Superior temporal gyrus (tissue), 1 donor: Measurements from ENCODE around the gene TANK.
"Not testable (repeated sequence)": the region's sequence is repeated elsewhere in the genome, so short reads cannot be mapped to it uniquely, and the experiment has no call there.

Experiments used
- DNase-seq: peaks from one replicate; pipeline ENCODE4 v3.0.0-alpha.2; 2016; ENCODE audit errors: extremely low spot score

The TANK gene

DNA sequence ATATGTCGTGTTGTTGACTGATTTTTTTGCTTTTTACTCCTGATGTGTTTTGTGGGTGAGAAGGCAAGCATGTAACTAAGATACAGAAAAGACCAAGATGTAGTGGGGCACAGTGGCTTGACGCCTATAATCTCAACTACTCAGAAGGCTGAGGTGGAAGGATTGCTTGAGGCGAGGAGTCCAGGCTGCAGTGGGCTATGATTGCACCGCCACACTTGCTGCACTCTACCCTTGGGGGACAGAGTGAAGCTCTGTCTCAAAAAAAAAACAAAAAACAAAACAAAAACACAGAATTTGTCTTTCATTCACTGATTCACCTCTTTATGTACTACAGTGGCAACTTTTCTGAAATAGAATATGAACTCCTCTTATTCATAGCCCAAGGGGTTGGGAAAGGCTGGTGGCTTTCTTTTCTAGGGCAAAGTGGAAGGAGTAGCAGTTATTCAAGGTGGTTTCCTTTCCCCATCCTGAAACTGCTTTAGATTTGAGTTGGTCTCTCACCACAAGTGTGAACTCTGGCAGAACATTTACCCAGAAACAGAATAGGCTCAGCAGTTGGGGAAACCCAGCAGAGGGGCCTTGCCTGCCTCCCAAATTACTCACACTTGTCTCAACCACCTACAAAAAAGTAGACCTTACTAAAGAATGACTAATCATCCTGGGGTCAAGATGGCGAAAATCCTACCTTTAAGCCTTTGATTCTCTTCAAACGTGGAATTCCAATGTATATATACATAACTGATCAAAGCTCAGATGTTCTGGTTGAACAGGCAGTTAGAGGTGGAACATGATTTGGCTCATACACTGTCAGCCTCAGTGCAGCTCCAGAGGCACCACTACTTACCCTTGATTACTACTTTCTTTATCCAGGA, 6.5 kb downstream of the TANK start:
- DNase-seq = no peak

DNA sequence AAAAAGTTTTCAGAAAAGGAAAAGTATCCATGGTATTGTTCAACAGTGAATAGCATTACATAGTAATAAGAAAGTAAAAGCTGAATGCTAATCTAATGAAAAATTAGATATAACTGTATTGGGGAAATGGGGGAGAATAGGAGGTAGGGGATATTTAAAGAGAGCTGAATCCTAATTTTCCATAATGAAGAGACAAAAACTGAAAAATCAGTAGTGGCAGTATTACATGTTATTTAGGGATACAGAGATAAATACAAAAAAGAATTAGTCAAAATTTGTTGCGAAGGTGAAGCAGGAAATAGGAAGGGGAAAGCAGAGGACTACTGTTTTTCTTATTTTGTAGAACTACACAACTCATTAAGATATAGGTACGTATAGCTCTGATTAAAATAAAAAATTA, 9.1 kb downstream of the TANK start:
- DNase-seq = no peak

DNA sequence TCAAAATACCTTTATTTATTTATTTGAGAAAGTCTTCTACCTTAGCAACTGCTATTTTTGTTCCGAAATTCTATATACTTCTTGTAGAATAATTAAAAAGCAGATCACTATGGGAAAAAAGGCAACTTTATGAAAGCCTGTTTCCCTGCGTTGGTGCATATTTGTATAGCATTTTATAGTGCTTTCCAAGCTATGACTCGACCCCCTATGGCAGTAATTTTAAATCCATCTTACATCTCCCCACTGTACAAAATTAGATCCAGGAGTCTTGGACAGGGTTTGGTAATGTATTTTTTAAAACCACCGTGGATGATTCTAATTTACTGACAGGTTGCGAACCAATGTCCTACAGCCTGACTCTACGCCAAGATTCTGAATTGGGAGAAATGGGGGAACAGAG, 10.1 kb downstream of the TANK start:
- no peak for DNase-seq

DNA sequence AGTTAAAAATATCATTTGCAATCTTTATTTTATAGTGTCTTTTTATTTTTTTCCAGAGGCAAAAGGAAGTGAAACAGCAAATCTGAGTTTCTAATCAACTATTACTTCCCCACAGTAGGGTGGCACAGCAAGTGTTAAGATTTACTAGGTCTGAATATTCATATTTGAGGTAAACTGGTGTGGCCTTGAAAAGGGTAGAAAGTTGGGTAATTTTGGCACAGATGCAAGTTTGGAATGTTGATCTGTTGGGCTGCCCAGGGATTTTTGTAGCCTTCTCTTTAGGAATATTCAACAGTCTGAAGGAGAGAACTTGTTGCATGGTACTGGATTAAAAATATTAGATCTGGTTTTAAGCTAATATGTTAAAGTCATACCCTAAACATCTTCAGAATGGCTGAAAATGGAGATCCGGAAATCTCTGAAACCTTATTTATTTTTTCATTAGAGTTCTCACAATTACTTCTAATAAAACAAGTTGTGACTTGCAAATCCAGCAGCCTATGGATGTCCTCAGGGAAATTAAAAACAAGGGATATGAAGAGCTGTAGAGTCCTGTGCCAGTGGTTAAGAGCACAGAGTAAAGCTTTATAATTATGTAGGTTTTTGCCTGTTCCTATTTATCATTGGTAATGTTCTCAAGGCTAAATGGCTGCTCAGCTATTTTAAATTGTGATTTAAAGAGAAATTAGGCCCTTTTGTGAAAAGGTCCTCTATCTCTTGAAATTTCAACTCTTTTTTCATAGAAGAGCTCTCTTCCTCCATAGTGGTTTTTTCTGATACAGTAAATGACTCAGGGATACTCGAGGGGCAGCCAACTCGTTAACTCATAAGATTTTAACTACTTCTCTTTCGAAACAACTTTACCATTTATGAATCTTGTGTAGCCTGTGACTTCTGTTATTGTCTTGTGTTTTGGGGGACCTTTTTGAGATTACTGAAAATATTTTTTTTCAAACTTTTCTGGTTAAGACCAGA, 11.0 kb downstream of the TANK start:
- no peak for DNase-seq

DNA sequence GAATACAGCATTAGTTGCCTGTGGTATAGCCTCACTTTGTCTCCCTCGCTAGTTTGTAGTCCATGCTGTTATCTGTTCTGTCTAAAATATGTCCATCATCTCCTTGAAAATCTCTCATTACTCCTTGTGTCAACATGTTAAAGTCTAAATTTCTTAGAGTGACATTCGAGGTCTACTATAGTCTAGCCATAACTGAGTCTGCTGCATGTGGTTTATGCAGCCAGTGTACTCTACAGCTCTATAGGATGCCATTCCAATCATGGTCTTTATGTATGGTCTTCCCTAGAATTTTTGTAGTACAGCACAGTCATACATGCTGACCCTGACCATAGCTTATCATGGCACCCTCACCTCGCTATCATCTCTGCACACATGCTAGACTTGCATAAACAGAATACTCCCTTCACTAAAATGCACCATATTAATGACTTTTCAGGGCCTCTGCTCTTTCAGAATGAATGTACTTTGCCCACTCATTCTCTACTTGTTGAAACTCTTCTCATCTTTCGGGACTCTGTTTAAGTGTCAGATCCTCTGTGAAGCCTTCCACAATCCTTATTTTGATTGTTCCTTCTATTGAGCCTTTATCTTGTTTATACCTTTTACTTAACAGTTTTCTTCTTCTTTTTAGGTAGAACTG, 12.8 kb downstream of the TANK start:
- DNase-seq = no peak

DNA sequence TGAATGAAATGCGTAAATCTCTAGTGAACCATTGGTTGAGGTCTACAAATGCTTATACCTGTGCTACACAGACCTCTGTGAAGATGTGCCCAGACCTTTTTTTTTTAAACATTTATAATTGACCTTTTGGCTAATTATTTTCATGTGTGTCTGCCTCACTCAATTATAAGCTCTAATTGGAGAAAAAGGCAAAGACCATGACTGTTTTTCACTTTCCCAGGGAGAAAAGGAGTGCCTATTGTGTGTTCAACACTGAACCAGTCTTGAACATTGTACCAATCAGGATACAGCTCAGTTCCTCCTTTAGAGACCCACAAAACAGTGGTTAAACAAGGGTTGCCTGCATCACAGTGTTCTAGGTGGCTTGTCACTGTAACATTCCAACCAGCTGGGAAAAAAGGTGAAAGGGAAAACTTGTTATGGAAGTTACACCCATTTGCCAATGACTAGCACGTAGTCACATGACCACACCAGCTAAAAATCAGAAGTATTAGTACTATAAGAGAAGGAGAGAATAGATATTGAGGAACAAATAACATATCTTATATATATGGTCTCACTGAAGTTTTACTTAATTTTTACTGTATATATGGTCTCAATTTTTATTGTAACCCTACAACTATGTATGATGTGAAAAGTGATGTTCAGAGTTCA, 13.4 kb downstream of the TANK start:
- no peak for DNase-seq

DNA sequence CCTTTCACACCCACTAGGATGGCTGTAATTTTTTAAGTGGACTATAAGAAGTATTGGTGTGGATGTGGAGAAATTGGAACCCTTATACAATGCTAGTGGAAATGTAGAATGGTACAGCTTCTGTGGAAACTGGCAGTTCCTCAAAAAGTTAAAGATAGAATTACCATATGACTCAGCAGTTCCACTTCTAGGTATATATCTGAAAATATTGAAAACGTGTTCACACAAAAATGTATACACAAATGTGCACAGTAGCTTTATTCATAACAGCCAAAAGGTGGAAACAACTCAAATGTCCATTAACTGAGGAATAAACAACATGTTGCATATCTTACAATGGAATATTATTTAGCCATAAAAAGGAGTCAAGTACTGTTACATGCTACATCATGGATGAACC, 17.7 kb downstream of the TANK start:
- DNase-seq = no peak

DNA sequence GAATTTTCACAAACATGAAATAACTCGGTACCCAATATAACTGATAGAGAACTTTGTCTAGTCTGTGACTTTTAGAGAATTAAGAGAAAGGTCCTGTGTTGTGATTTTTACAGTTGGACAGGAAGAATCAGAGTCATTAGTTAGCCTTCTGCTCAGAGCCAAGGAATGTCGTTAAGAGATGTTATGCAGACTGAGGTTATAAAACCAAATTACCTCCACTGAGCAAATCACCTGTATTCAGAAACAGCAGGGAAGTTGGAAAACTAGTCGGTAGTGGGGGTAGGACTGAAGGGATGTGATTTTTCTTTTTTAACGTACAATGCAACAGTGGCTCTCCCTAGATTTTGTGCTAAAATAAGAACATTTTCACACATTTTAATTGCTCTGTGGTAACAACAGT, 18.5 kb downstream of the TANK start:
- no peak for DNase-seq

DNA sequence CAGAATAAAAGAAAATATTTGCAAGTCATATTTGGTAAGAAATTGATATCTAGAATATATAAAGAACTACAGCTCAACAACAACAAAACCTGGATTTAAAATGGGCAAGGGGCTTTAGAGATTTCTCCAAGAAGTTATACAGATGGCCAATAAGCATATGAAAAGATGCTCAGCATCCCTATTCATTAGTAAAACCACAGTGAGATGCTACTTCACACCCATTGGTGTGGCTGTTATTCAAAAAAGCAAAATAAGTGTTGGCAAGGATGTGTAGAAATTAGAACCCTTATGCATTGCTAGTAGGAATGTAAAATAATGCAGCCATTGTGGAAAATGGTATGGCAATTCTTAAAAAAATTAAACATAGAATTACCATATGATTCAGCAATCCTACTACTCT, 29.8 kb downstream of the TANK start:
- no peak for DNase-seq

DNA sequence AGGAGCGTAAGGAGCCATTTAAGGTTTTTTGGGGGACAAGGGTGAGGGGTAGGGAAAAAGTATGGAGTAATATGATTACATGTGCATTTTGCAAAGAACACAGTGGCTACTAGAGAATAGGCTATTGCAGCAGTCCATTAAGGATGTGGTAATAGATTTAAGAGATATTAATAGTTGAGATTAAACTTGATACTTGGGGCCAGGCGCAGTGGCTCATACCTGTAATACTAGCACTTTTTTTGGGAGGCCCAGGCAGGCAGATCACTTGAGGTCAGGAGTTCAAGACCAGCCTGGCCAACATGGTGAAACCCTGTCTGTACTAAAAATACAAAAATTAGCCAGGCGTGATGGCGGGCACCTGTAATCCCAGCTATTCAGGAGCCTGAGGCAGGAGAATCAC, 35.4 kb downstream of the TANK start:
- DNase-seq = not testable (repeated sequence)

DNA sequence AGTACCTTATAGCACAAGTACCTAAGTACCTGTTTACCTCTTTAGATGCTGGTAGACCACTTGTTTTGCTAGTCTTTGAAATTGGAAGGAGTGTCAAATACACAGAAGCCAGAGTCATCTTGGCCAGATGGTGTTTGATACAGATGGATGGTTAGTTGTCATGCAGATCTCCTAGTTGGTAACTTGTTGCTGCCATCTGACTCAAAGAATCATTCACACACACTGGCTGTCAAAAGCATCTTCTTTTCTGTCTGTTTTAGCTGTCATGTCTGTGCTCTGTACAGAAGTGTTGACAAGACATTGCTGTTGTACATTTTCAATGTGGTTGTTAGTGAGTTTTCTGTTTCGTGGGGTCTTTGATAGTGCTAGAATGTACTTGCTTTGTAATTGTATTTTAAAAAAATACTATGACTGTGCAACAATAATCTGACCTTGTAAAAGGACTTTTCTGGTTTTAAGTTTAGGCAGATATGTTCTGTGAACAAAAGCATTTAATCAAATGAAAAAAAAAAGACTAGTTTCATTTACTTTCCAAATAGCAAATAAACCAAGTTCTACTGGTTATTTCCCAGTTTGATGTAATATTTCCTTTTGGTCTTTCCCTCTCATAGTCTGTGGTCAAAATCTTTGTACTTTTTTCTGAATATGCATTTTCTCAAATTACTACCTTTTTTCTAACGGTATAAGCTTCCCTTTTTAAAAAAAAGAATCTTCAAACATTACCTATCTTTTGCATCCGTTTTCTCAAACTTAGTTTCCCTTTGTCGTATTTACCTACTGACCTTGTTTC, 39.9 kb downstream of the TANK start:
- no peak for DNase-seq

DNA sequence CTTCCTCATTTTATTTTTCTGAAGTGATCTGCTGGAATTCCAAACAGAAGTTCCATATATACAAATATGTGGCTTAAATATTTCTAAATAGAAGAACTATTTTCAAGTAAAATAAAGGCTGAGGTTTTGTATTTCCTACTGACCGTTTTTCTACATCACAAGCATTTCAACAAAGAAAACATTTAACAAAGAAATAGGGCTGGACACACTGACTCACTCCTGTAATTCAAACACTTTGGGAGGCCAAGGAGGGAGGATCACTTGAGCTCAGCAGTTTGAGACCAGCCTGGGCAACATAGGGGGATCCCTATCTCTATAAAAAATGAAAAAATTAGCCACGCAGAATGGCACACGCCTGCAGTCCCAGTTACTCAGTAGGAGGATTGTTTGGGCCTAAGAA, 44.6 kb downstream of the TANK start:
- no peak for DNase-seq

DNA sequence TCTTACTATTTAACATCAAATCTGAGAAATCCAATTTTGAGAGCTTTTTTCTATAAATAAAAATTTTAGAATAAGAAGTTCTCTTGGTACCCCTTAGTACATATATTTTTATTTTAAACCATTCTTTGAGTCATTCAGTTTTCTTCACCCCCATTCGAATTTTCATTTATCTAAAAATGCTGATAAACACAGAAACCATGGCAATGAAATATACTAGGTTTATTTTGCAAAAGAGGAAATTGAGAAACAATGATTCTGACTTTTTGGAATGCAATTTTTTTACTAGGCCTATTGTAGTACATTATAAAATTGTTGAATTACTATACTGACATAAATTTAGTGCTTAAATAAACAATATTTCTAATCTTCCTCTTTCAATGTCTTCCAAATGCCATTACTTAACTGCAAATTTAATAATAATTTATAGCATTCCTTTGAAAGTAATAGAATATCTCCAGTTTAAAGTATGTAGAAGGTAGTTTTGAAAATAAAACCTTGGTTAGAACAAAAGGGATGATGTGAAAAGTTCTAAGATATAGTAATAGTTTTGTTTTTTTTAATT, 46.3 kb downstream of the TANK start:
- no peak for DNase-seq

DNA sequence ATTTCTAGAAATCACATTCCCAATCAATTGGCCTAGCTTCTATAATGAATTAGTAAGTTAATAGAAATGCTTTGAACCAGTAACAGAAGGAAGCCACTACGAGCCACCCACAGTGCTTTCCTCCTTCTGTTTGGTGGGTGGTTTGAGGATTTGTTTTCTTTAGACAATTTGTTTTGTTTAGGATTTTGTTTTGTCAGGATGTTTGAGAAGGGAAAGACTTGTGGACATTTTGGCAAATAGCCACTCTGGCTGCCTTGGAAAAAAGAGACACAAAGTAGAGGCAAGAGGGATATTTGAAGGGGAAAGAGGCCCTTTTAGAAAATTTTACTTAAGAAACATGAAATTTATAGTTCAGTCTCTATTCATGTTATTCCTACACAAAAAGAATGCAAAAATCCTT, 47.7 kb downstream of the TANK start:
- no peak for DNase-seq

DNA sequence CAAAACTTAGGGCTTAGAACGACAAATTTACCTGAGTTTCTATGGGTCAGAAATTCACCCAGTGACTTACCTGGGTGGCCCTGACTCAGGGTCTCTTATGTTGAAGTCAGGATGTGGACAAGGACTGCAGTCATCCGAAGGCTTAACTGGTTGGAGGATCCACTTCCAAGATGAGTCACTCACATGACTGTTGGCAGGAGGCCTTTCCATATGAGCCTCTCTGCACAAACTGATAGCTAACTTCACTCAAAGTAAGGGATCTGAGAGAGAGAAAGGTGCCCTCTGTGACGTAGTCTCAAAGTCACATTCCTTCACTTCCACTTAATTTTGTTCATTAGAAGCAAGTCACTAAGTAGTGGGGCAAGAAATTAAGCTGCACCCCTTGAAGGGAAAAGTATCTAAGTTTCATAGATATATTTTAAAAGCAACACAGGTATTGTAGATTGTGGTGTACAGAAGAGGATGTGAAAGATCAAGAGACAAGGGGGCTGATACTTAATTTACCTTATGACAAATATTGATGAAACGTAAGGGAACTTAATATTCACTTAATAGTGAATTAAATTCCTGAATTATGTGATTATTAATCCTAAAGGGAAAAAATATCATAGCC, 48.4 kb downstream of the TANK start:
- DNase-seq = no peak

DNA sequence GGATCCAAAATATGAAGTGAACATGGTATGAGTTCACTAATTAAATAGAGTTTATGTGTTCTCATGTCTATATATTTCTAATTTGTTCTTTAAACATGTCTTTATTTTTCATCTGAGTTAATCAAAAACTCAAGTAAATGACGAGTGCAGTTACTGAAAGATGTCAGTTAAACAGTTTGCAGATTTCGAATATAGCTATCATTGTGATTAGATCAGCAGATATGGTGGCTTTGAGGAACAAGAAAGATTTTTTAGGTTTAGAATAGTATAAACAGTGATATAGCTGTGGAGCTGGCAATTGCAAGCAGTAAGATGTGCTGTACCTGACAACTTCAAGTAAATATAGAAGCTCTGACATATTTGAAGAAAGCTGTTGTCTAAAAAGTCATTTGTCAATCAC, 49.7 kb downstream of the TANK start:
- no peak for DNase-seq

DNA sequence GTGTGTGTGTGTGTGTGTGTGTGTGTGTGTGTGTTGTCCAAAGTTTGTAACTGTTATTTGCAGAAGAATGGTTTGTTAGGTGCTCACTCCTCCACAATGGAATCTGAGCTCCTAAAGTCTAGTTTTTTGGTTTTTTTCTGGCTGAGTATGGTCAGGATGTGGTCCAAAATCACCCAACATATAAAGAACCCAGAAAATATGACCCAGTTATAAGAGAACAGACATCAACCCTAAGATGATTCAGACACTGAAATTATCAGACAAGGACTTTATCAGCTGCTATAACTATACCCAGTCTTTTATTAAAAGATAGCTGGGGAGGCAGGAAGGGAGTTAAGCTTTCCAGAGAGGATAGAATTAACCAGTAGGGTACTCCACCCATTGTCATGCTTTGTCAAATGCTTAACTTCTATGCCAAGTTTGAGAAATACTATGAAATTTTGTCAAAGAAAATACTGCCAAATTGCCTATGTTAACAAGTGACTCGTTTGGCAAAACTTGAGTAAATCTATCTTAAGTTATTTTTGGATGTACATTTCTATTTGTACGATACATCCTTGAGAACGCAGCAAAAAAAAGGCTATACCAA, 57.5 kb downstream of the TANK start:
- DNase-seq = no peak

DNA sequence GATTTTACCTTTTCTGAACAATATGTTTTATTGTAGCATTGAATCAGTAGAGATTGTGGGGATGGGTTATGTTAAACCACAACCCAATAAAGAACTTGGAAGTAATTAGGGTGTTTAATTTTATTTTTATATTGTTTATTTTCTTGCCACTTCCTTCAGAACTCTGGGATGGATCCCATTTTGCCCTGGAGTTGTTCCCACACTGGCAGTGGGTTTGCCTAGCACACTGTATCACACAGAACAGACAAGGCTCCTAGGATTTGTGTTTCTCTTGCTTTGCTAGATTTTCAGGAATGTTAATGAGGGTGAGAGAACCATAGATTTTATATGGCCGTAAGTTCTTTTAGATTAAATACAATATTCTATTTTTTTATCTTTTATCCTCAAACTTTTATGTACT, 59.0 kb downstream of the TANK start:
- DNase-seq = no peak

DNA sequence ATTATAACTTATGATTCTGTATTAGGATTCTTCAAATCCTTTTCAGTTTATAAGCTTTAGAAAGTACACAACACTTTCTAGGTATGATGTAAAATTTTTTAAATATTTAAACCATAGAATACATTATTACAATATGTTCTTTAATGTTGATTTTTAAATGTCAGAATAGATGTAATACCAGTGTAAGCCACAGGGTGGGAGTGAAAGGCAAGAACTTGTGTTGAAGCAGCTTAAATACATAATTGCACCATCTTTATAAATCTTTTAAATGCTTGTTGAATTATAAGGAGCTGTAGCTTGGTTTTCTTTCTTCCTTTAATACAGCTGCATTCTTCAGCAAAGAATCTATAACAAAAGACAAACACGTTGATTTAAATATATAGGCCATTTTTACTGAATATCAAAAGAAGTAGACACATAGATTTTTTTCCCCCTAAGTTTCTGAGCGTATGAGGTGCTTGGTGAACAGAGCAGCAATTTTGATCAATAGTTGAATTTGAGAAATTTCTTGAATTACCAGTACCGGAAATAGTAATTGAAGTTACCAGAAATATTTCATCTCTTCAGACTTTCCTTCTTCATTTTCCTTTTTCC, 63.0 kb downstream of the TANK start:
- DNase-seq = peak; percentile 85
